Upper lobe of right lung (tissue), 1 donor: ENCODE data around the gene SLC39A5. TPM values are rescaled to one million over a fixed set of nuclear protein-coding genes. Genes with fewer than 3 reads are reported as not detected.
A peak's percentile ranks its signal among the peaks of the same experiment; 100 is the strongest.

Source experiments
- ATAC-seq: fragments of 200-7000 bp; cut with Tn5 transposase; one replicate; pipeline ENCODE4 v1.9.1; 2020; ENCODE audit warnings: mild to moderate bottlenecking, moderate library complexity
- DNase-seq: peaks from one replicate; pipeline ENCODE4 v3.0.0-alpha.2; 2020
- H3K27ac ChIP-seq: fragments of 200-600 bp; one replicate; pipeline ENCODE4 v1.8.0; 2022
- H3K27me3 ChIP-seq: fragments of 200-600 bp; one replicate; pipeline ENCODE4 v1.8.0; 2022; ENCODE audit warnings: mild to moderate bottlenecking
- H3K36me3 ChIP-seq: fragments of 200-600 bp; one replicate; pipeline ENCODE4 v1.8.0; 2022
- H3K4me1 ChIP-seq: fragments of 200-600 bp; one replicate; pipeline ENCODE4 v1.8.0; 2022
- H3K4me3 ChIP-seq: fragments of 200-600 bp; one replicate; pipeline ENCODE4 v1.8.0; 2022; ENCODE audit warnings: mild to moderate bottlenecking
- H3K9me3 ChIP-seq: fragments of 200-600 bp; one replicate; pipeline ENCODE4 v1.8.0; 2022
- CTCF ChIP-seq: fragments of 200-600 bp; IDR thresholded peaks from one replicate; pipeline ENCODE4 v1.8.0; 2022; ENCODE audit warnings: antibody characterized with exemption
- intact Hi-C: fragments of 100-400 bp; cut with DNase I; formaldehyde crosslinking; loops from one replicate; pipeline ENCODE4 v1.11.0; 2022
- total RNA-seq: library from RNA; stranded (reverse); fragmentation: NEBNext Ultra II Directional; extraction: Animal tissue kit (Norgen Biotek cat#: 25700); gene quantifications from one replicate; pipeline ENCODE4 v1.2.1, GENCODE V29; 2021
- donor health status: DM: no; HTN: yes; CAD: no; lungs with severe emphysema.

SLC39A5 gene
- total RNA-seq, 1 donor from 2014 or later = 0.87 TPM

- TF ChIP-seq CTCF = no peak
- H3K4me1 ChIP-seq = peaks cover 18% of the 10 kb centered on the region
- H3K36me3 ChIP-seq = peaks cover 49% of the 10 kb centered on the region
- H3K27me3 ChIP-seq = no peaks in the 10 kb centered on the region
- DNase-seq (no peak), ATAC-seq (no peak)
- peak overlapping the region; percentile 71 for H3K27ac ChIP-seq
- H3K9me3 ChIP-seq = no peaks in the 10 kb centered on the region
- intact Hi-C loops = no loop called here
- H3K4me3 ChIP-seq = peak overlapping the region; percentile 88
Measured at GRCh38 chr12:56257071-56257470, 27.2 kb downstream of the SLC39A5 start.

- ATAC-seq = peak; percentile 16
- DNase-seq = no peak
- intact Hi-C loops = no loop called here
- no peaks in the 10 kb centered on the region for H3K9me3 ChIP-seq
- TF ChIP-seq CTCF = no peak
- peak overlapping the region; percentile 71 for H3K27ac ChIP-seq
- peaks cover 44% of the 10 kb centered on the region for H3K36me3 ChIP-seq
- H3K4me3 ChIP-seq = peak overlapping the region; percentile 88
- H3K27me3 ChIP-seq = no peaks in the 10 kb centered on the region
- peaks cover 18% of the 10 kb centered on the region for H3K4me1 ChIP-seq
Measured at GRCh38 chr12:56257491-56258067, 27.7 kb downstream of the SLC39A5 start.

- H3K27ac ChIP-seq = peak within 1 kb of the TSS; percentile 71
- peak; percentile 98 for ATAC-seq
- intact Hi-C loops = no loop called here
Measured at GRCh38 chr12:56258068-56258819, 28.4 kb downstream of the SLC39A5 start, which contains the start of gene ANKRD52. Gene ANKRD52, minus strand, starts transcription at chr12:56258384. Its CDS starts 115 bp downstream, at chr12:56258269.

GRCh38 chr12:56258820-56259183 is 29.0 kb downstream of the SLC39A5 start:
- peak; percentile 12 for DNase-seq
- Histone ChIP-seq H3K36me3 (peaks cover 32% of the 10 kb centered on the region), H3K4me3 (peak overlapping the region; percentile 88), H3K4me1 (peaks cover 18% of the 10 kb centered on the region), H3K9me3 (no peaks in the 10 kb centered on the region), H3K27me3 (no peaks in the 10 kb centered on the region), H3K27ac (peak overlapping the region; percentile 71)
- intact Hi-C loops = no loop called here
- no peak for ATAC-seq
- no peak for TF ChIP-seq CTCF

More at GRCh38 chr12:56258068-56258819, 28.4 kb downstream of the SLC39A5 start, which contains the start of gene ANKRD52:
- peaks cover 37% of the 10 kb centered on the region for H3K36me3 ChIP-seq
- H3K4me1 ChIP-seq = peaks cover 18% of the 10 kb centered on the region
- DNase-seq = peak; percentile 90
- peak within 1 kb of the TSS; percentile 88 for H3K4me3 ChIP-seq
- H3K27me3 ChIP-seq = no peaks in the 10 kb centered on the region
- peak; percentile 63 for TF ChIP-seq CTCF
- no peaks in the 10 kb centered on the region for H3K9me3 ChIP-seq

GRCh38 chr12:56260380-56260779 is 30.5 kb downstream of the SLC39A5 start:
- Histone ChIP-seq H3K4me1 (peaks cover 18% of the 10 kb centered on the region), H3K36me3 (peaks cover 16% of the 10 kb centered on the region), H3K27ac (no peak overlapping the region), H3K27me3 (no peaks in the 10 kb centered on the region), H3K9me3 (no peaks in the 10 kb centered on the region), H3K4me3 (no peak overlapping the region)
- intact Hi-C loops = no loop called here
- TF ChIP-seq CTCF = no peak
- DNase-seq (no peak), ATAC-seq (no peak)
